ENCODE measurements around the gene ARHGAP24. TPM values are rescaled to one million over a fixed set of nuclear protein-coding genes. Genes with fewer than 3 reads are reported as not detected.

Gene ARHGAP24
- total and polyA plus RNA-seq, 2 of the 13 experiments (the other 11 are each of a cell fraction or from before 2014, with no cell fraction given): 0.07 to 0.55 TPM

DNA sequence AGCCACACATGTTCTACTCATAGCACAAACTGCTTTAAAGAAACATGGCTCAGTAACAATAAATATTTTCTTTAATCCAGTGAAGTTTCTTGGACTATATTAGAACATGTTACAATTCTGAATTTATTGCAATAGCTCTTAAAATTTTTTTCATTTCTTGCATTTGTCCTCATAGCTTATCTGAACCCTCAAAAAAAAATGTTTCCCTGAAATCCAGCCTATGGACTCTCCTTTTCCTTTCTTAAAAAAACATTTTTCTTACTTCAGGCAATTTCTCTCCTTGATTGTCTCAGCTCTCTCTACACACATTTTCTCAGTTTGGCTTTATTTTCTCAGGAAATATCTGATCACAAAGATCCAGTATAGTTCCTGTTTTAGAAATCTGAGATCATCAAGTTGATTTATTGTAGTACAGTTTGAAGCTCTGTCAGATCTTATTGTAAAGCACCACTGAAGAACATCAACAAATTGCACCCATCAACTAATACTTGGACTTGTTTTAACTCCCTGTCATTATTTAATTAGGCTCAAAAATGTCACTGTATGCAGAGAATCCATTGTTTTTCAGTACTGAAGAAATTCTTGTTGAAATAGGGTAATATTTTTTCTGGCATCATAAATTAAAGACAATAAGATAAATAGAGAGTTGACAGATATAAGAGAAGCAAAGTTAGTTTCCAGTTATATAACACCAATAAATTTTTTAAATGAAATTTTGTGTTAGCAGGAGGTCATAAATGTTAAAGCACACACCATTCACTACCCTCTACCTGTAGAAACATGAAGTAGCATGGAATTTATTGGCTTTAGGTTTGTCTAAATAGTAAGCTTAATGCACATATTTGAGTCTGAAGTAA is 317.7 kb downstream of the ARHGAP24 start (continued):
- TF ChIP-seq, protein P1, sequence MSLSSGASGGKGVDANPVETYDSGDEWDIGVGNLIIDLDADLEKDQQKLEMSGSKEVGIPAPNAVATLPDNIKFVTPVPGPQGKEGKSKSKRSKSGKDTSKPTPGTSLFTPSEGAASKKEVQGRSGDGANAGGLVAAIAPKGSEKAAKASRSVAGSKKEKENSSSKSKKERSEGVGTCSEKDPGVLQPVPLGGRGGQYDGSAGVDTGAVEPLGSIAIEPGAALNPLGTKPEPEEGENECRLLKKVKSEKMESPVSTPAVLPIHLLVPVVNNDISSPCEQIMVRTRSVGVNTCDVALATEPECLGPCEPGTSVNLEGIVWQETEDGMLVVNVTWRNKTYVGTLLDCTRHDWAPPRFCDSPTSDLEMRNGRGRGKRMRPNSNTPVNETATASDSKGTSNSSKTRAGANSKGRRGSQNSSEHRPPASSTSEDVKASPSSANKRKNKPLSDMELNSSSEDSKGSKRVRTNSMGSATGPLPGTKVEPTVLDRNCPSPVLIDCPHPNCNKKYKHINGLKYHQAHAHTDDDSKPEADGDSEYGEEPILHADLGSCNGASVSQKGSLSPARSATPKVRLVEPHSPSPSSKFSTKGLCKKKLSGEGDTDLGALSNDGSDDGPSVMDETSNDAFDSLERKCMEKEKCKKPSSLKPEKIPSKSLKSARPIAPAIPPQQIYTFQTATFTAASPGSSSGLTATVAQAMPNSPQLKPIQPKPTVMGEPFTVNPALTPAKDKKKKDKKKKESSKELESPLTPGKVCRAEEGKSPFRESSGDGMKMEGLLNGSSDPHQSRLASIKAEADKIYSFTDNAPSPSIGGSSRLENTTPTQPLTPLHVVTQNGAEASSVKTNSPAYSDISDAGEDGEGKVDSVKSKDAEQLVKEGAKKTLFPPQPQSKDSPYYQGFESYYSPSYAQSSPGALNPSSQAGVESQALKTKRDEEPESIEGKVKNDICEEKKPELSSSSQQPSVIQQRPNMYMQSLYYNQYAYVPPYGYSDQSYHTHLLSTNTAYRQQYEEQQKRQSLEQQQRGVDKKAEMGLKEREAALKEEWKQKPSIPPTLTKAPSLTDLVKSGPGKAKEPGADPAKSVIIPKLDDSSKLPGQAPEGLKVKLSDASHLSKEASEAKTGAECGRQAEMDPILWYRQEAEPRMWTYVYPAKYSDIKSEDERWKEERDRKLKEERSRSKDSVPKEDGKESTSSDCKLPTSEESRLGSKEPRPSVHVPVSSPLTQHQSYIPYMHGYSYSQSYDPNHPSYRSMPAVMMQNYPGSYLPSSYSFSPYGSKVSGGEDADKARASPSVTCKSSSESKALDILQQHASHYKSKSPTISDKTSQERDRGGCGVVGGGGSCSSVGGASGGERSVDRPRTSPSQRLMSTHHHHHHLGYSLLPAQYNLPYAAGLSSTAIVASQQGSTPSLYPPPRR (CRISPR knock-in tag; IDR thresholded peaks at IDR 0.05; ENCODE audit: borderline replicate concordance): no peak

DNA sequence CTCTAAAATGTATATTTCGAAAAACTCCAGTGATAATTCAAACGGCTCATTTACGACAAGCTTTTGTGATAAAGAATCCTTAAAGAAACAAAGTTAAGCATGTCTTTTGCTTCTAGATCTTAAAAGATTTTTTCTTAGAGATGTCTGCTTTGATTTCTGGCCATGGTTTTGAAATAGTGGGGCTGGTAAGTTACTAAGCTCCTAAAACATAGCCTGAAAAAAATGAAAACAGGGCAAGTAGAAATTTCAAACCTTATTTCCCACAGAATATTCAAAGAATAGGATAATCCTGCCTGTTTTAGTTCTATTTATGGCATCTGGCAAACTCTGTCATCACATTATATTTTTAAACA is 318.3 kb downstream of the ARHGAP24 start:
- no peaks in the 10 kb centered on the region for H3K36me3 ChIP-seq (replicated peaks in 1 of 2; ENCODE audit: control insufficient read depth in 1 of 2, insufficient read depth in 2 of 2, low read length in 2 of 2)
- no peaks in the 10 kb centered on the region for H3K9me3 ChIP-seq (ENCODE audit: low read length)
- ATAC-seq: no peak
- H3K4me2 ChIP-seq (ENCODE audit: low read depth, low read length): no peak overlapping the region
- WGBS (ENCODE audit: low lambda C conversion rate): 34% methylated on average over 3 of the region's 3 CpGs
- H3K4me1 ChIP-seq (ENCODE audit: insufficient read depth, low read length): no peaks in the 10 kb centered on the region
- no peaks in the 10 kb centered on the region for H3K79me2 ChIP-seq (ENCODE audit: insufficient read depth, low read length)
- intact Hi-C loops (cut with micrococcal nuclease; ENCODE audit: unreplicated experiment) (no loop called here), in situ Hi-C loops (cut with HindIII; ENCODE audit: extremely low pct_ligation_motif_present, low pct_unique_long_range_greater_than_20kb) (no loop called here)
- no peaks in the 10 kb centered on the region for H4K20me1 ChIP-seq (ENCODE audit: insufficient read depth, low read length)
- H3K27ac ChIP-seq (ENCODE audit: extremely low read length, insufficient read depth, low read length): no peak overlapping the region
- CTCF ChIA-PET (ENCODE audit: low intra/inter-chr PET ratio, low total read pairs): no interaction called here
- H3K27me3 ChIP-seq (ENCODE audit: control insufficient read depth in 1 of 2, insufficient read depth in 2 of 2, low read length in 2 of 2): no peaks in the 10 kb centered on the region
- POLR2A ChIA-PET: no interaction called here
- H3K4me3 ChIP-seq (replicated peaks in 1 of 3; ENCODE audit: insufficient read depth in 1 of 3, low read depth in 2 of 3, low read length in 3 of 3): no peak overlapping the region
- H2AFZ ChIP-seq (ENCODE audit: low read length): no peak overlapping the region
- no peak for DNase-seq (ENCODE audit: low spot score)
- H3K9ac ChIP-seq (ENCODE audit: insufficient read depth, low read depth, low read length): no peak overlapping the region
- no TSS peak for BruUV-seq (replicated peaks)
- FAIRE-seq: no peak
- TF ChIP-seq, protein P2, sequence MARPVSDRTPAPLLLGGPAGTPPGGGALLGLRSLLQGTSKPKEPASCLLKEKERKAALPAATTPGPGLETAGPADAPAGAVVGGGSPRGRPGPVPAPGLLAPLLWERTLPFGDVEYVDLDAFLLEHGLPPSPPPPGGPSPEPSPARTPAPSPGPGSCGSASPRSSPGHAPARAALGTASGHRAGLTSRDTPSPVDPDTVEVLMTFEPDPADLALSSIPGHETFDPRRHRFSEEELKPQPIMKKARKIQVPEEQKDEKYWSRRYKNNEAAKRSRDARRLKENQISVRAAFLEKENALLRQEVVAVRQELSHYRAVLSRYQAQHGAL (CRISPR knock-in tag; IDR thresholded peaks at IDR 0.05; ENCODE audit: not compliant biosample characterization): no peak
- no peak for TF ChIP-seq JUNB (CRISPR knock-in tag; IDR thresholded peaks at IDR 0.05; ENCODE audit: borderline replicate concordance)
- TF ChIP-seq, protein P3, sequence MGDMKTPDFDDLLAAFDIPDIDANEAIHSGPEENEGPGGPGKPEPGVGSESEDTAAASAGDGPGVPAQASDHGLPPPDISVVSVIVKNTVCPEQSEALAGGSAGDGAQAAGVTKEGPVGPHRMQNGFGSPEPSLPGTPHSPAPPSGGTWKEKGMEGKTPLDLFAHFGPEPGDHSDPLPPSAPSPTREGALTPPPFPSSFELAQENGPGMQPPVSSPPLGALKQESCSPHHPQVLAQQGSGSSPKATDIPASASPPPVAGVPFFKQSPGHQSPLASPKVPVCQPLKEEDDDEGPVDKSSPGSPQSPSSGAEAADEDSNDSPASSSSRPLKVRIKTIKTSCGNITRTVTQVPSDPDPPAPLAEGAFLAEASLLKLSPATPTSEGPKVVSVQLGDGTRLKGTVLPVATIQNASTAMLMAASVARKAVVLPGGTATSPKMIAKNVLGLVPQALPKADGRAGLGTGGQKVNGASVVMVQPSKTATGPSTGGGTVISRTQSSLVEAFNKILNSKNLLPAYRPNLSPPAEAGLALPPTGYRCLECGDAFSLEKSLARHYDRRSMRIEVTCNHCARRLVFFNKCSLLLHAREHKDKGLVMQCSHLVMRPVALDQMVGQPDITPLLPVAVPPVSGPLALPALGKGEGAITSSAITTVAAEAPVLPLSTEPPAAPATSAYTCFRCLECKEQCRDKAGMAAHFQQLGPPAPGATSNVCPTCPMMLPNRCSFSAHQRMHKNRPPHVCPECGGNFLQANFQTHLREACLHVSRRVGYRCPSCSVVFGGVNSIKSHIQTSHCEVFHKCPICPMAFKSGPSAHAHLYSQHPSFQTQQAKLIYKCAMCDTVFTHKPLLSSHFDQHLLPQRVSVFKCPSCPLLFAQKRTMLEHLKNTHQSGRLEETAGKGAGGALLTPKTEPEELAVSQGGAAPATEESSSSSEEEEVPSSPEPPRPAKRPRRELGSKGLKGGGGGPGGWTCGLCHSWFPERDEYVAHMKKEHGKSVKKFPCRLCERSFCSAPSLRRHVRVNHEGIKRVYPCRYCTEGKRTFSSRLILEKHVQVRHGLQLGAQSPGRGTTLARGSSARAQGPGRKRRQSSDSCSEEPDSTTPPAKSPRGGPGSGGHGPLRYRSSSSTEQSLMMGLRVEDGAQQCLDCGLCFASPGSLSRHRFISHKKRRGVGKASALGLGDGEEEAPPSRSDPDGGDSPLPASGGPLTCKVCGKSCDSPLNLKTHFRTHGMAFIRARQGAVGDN (CRISPR knock-in tag; IDR thresholded peaks at IDR 0.05): no peak
- no peak for TF ChIP-seq HMG20B (CRISPR knock-in tag; conservative IDR thresholded peaks at IDR 0.05)
- TF ChIP-seq CCAR2 (optimal IDR thresholded peaks at IDR 0.05; ENCODE audit: low read depth, low read length): no peak
- TF ChIP-seq ZNF589 (CRISPR knock-in tag; conservative IDR thresholded peaks at IDR 0.05): no peak
- no peak for TF ChIP-seq YEATS2 (CRISPR knock-in tag; IDR thresholded peaks at IDR 0.05; ENCODE audit: borderline replicate concordance)
- TF ChIP-seq, protein P4, sequence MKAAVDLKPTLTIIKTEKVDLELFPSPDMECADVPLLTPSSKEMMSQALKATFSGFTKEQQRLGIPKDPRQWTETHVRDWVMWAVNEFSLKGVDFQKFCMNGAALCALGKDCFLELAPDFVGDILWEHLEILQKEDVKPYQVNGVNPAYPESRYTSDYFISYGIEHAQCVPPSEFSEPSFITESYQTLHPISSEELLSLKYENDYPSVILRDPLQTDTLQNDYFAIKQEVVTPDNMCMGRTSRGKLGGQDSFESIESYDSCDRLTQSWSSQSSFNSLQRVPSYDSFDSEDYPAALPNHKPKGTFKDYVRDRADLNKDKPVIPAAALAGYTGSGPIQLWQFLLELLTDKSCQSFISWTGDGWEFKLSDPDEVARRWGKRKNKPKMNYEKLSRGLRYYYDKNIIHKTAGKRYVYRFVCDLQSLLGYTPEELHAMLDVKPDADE (CRISPR knock-in tag; IDR thresholded peaks at IDR 0.05): no peak
- TF ChIP-seq ZNF264 (CRISPR knock-in tag; IDR thresholded peaks at IDR 0.05): no peak

Measured in HepG2 (cell line).